OCI-LY1 (cell line): ENCODE measurements around the gene RCN2.

Source experiments
- H2AFZ ChIP-seq: fragments of 200-600 bp; sonication (generic), shearing (Covaris generic); 2 replicates; pipeline ENCODE4 v1.6.0; 2014; ENCODE audit warnings: antibody characterized with exemption, mild to moderate bottlenecking, low read length
- H3F3A ChIP-seq: fragments of 200-600 bp; sonication (generic), shearing (Covaris generic); 2 replicates; pipeline ENCODE4 v1.6.0; 2014; ENCODE audit warnings: mild to moderate bottlenecking, antibody characterized with exemption, low read length, moderate library complexity; ENCODE audit not compliant: insufficient read depth
- H3K27ac ChIP-seq: fragments of 200-600 bp; sonication (generic); 2 replicates; pipeline ENCODE4 v1.5.1; 2014; ENCODE audit warnings: low read length, mixed run types, mild to moderate bottlenecking, low read depth; ENCODE audit not compliant: poor library complexity, severe bottlenecking
- H3K27me3 ChIP-seq: fragments of 200-600 bp; sonication (generic); 2 replicates; pipeline ENCODE4 v1.6.0; 2014; ENCODE audit warnings: antibody characterized with exemption, mild to moderate bottlenecking, low read length, moderate library complexity; ENCODE audit not compliant: insufficient read depth
- H3K36me3 ChIP-seq: fragments of 200-600 bp; sonication (generic); 2 replicates; pipeline ENCODE4 v1.6.1; 2014; ENCODE audit warnings: mild to moderate bottlenecking, antibody characterized with exemption, low read length, moderate library complexity, mixed read lengths; ENCODE audit not compliant: insufficient read depth
- H3K4me1 ChIP-seq: fragments of 200-600 bp; sonication (generic); 2 replicates; pipeline ENCODE4 v1.5.1; 2014; ENCODE audit warnings: mild to moderate bottlenecking, low read length, moderate library complexity; ENCODE audit not compliant: insufficient read depth, severe bottlenecking
- H3K4me2 ChIP-seq: fragments of 200-600 bp; sonication (generic), shearing (Covaris generic); 2 replicates; pipeline ENCODE4 v1.6.1; 2014; ENCODE audit warnings: low read length
- H3K4me3 ChIP-seq: fragments of 200-600 bp; sonication (generic); 2 replicates; pipeline ENCODE4 v1.5.1; 2014; ENCODE audit warnings: low read length, low read depth, mild to moderate bottlenecking, mixed read lengths; ENCODE audit not compliant: poor library complexity, severe bottlenecking
- H3K79me2 ChIP-seq: fragments of 200-600 bp; shearing (Covaris generic); 2 replicates; pipeline ENCODE4 v1.6.1; 2016; ENCODE audit warnings: mixed run types, low read length, mixed read lengths; ENCODE audit not compliant: insufficient read depth
- H3K9ac ChIP-seq: fragments of 200-600 bp; sonication (generic), shearing (Covaris generic); 2 replicates; pipeline ENCODE4 v1.6.1; 2014; ENCODE audit warnings: mild to moderate bottlenecking, low read length, mixed read lengths
- H3K9me2 ChIP-seq: fragments of 200-600 bp; sonication (generic), shearing (Covaris generic); 2 replicates; pipeline ENCODE4 v1.6.1; 2014; ENCODE audit warnings: low read depth, mild to moderate bottlenecking, low read length, mixed read lengths
- H3K9me3 ChIP-seq: fragments of 200-600 bp; shearing (Covaris generic); 2 replicates; pipeline ENCODE4 v1.6.1; 2014; ENCODE audit warnings: low read length, mixed read lengths
- H4K20me1 ChIP-seq: fragments of 200-600 bp; sonication (generic), shearing (Covaris generic); 2 replicates; pipeline ENCODE4 v1.6.0; 2016; ENCODE audit warnings: mild to moderate bottlenecking, low read length; ENCODE audit not compliant: insufficient read depth
- CTCF ChIP-seq: fragments of 200-600 bp; sonication (generic), shearing (Covaris generic); IDR thresholded peaks from 2 replicates; pipeline ENCODE4 v1.5.1; 2017; ENCODE audit warnings: mild to moderate bottlenecking, antibody characterized with exemption, low read length, moderate library complexity, mixed read lengths
- EZH2 ChIP-seq: fragments of 200-600 bp; sonication (generic), shearing (Covaris generic); IDR thresholded peaks from 2 replicates; pipeline ENCODE4 v1.8.0; 2017; ENCODE audit warnings: borderline replicate concordance, mixed run types, mild to moderate bottlenecking, antibody characterized with exemption, low read length, moderate library complexity, mixed read lengths

Gene RCN2

GRCh38 chr15:76967067-76967466, 35.5 kb downstream of the RCN2 start:
- no peaks in the 10 kb centered on the region for H3K27me3 ChIP-seq
- no peak overlapping the region for H3K9ac ChIP-seq
- H3F3A ChIP-seq, result no peaks in the 10 kb centered on the region
- no peak overlapping the region for H3K4me3 ChIP-seq
- H4K20me1 ChIP-seq, result no peaks in the 10 kb centered on the region
- no peak overlapping the region for H3K27ac ChIP-seq
- no peak overlapping the region for H2AFZ ChIP-seq
- H3K9me2 ChIP-seq, result no peaks in the 10 kb centered on the region
- H3K9me3 ChIP-seq, result no peaks in the 10 kb centered on the region
- H3K4me2 ChIP-seq, result no peak overlapping the region
- H3K4me1 ChIP-seq, result no peaks in the 10 kb centered on the region
- H3K79me2 ChIP-seq, result no peaks in the 10 kb centered on the region
- TF ChIP-seq CTCF (no peak), EZH2 (no peak)
- H3K36me3 ChIP-seq, result no peaks in the 10 kb centered on the region

GRCh38 chr15:76968306-76968705, 36.8 kb downstream of the RCN2 start:
- Histone ChIP-seq H3K27ac (no peak overlapping the region), H3K9me3 (no peaks in the 10 kb centered on the region), H4K20me1 (no peaks in the 10 kb centered on the region), H3K4me2 (no peak overlapping the region), H3K27me3 (no peaks in the 10 kb centered on the region), H3F3A (no peaks in the 10 kb centered on the region), H3K79me2 (no peaks in the 10 kb centered on the region), H3K4me3 (no peak overlapping the region), H3K36me3 (no peaks in the 10 kb centered on the region), H3K9ac (no peak overlapping the region), H2AFZ (no peak overlapping the region), H3K4me1 (no peaks in the 10 kb centered on the region), H3K9me2 (no peaks in the 10 kb centered on the region)
- TF ChIP-seq EZH2, result no peak
- no peak for TF ChIP-seq CTCF

GRCh38 chr15:76972389-76973361, 41.1 kb downstream of the RCN2 start:
- H3K9ac ChIP-seq, result no peak overlapping the region
- TF ChIP-seq CTCF, result no peak
- no peak for TF ChIP-seq EZH2
- H3F3A ChIP-seq, result no peaks in the 10 kb centered on the region
- no peak overlapping the region for H3K4me2 ChIP-seq
- no peaks in the 10 kb centered on the region; the same call in 1 of the 2 replicates for H3K27me3 ChIP-seq
- no peaks in the 10 kb centered on the region for H3K79me2 ChIP-seq
- no peak overlapping the region for H3K4me3 ChIP-seq
- no peaks in the 10 kb centered on the region for H3K9me3 ChIP-seq
- no peak overlapping the region for H3K27ac ChIP-seq
- no peaks in the 10 kb centered on the region for H3K4me1 ChIP-seq
- no peaks in the 10 kb centered on the region for H4K20me1 ChIP-seq
- H3K36me3 ChIP-seq, result no peaks in the 10 kb centered on the region
- no peak overlapping the region for H2AFZ ChIP-seq
- no peaks in the 10 kb centered on the region for H3K9me2 ChIP-seq
